Psoas muscle (tissue), 8 donors: Measurements from ENCODE around the gene MORN1. TPM values are rescaled to one million over a fixed set of nuclear protein-coding genes. Genes with fewer than 3 reads are reported as not detected.

Experiments used
- ATAC-seq, 4 donors: fragments of 200-7000 bp; cut with Tn5 transposase; one replicate each; pipeline ENCODE4 v1.9.1; 2020; ENCODE audit warnings: moderate library complexity in 3 of 4, mild to moderate bottlenecking in 2 of 4
- DNase-seq, 2 donors: peaks; one replicate each; pipeline ENCODE4 v3.0.0-alpha.2; 2020
- H3K27ac ChIP-seq: fragments of 200-600 bp; one replicate; pipeline ENCODE4 v1.8.0; 2022
- H3K27me3 ChIP-seq, 3 donors: fragments of 200-600 bp in 1 of 3; one replicate each; pipeline versions ENCODE4 v1.6.1 to v1.8.0; 2013 to 2022; ENCODE audit warnings: low read length in 2 of 3, mild to moderate bottlenecking in 2 of 3, moderate library complexity in 1 of 3; ENCODE audit not compliant: insufficient read depth in 3 of 3
- H3K36me3 ChIP-seq, 2 donors: fragments of 200-600 bp in 1 of 2; one replicate each; pipeline versions ENCODE4 v1.6.1 to v1.8.0; 2013 to 2022; ENCODE audit warnings: low read depth in 1 of 2, mild to moderate bottlenecking in 1 of 2, moderate library complexity in 1 of 2; ENCODE audit not compliant: insufficient read depth in 1 of 2
- H3K4me1 ChIP-seq: fragments of 200-600 bp; one replicate; pipeline ENCODE4 v1.8.0; 2022
- H3K4me3 ChIP-seq: fragments of 200-600 bp; one replicate; pipeline ENCODE4 v1.8.0; 2022; ENCODE audit warnings: mild to moderate bottlenecking
- H3K9me3 ChIP-seq: fragments of 200-600 bp; one replicate; pipeline ENCODE4 v1.8.0; 2022
- CTCF ChIP-seq: fragments of 200-600 bp; IDR thresholded peaks from one replicate; pipeline ENCODE4 v1.8.0; 2022; ENCODE audit warnings: antibody characterized with exemption
- WGBS, 3 donors: extraction: QIAGEN DNeasy Blood & Tissue Kit; methylation state at CpG; one replicate each; pipeline versions ENCODE4 v1.1.6 to v1.1.7; 2013; 5-methylcytosine and 5-hydroxymethylcytosine counted together
- intact Hi-C, 2 donors: fragments of 100-400 bp; cut with DNase I; formaldehyde crosslinking; loops; one replicate each; pipeline versions ENCODE4 v1.11.0 to v1.14.2; 2022
- polyA plus RNA-seq, 3 donors: library from polyadenylated mRNA; stranded (reverse); fragments of 200-250 nt; gene quantifications; one replicate each; pipeline ENCODE4 v1.2.3, GENCODE V29; 2013
- total RNA-seq, 4 donors: library from RNA; stranded (reverse); fragmentation: NEBNext Ultra II Directional in 2 of 4; extraction: Animal tissue kit (Norgen Biotek cat#: 25700) in 2 of 4; gene quantifications; one replicate each; pipeline versions ENCODE4 v1.2.1 to v1.2.4, GENCODE V29; 2021 to 2023
- donor health status: healthy with polysubstance abuse.
- donor health status: DM: no; HTN: no; CAD: no; lungs with moderate emphysema.
- donor health status: Bipolar disorder and iron deficiency.
- donor health status: healthy.
- donor health status: DM: yes; HTN: yes; CAD: no.
- donor health status: DM: no; HTN: no; CAD: no.
- donor health status: DM: no; HTN: no; CAD: no.
- donor health status: DM: yes; HTN: yes; CAD: no.

MORN1 gene
- total and polyA plus RNA-seq, 7 donors = 1.2 to 7.3 (median 4.2) TPM

- ATAC-seq (no peak), DNase-seq (no peak)
- Histone ChIP-seq H3K4me1 (no peaks in the 10 kb centered on the region), H3K9me3 (no peaks in the 10 kb centered on the region), H3K27me3 (peaks cover 0 to 73% (median 8%) of the 10 kb centered on the region in 3 donors), H3K27ac (no peak overlapping the region), H3K36me3 (no peaks in the 10 kb centered on the region), H3K4me3 (no peak overlapping the region)
- 58 to 72% (median 62%) methylated on average over 15 of the region's 15 CpGs for WGBS, 3 donors
- TF ChIP-seq CTCF = no peak
- intact Hi-C loops = no loop called here
These were observed 46.3 kb upstream of the MORN1 start for GRCh38 chr1:2437617-2438016.

DNA sequence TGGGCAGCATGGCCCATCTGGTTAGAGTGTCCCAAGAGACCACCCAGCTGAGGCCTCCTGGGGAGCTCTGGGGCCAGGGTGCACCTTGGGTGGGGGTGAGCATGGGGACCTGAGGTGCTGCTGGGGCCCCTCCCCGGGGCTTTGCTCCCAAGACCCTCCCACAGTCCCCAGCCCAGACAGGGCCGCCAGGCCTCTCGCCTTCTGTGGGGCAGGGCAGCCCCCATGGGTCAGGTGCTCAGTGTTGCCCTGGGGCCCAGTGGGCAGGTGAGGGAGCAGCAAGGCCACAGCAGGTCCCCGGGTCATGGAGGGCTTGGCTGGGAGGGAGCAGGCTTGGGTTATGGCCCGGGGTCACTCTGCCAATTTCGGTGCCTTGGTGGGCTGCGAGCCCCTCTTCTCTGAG, 45.5 kb upstream of the MORN1 start:
- Histone ChIP-seq H3K27ac (no peak overlapping the region), H3K27me3 (peaks cover 0 to 73% (median 6%) of the 10 kb centered on the region in 3 donors), H3K9me3 (no peaks in the 10 kb centered on the region), H3K36me3 (no peaks in the 10 kb centered on the region), H3K4me1 (no peaks in the 10 kb centered on the region), H3K4me3 (no peak overlapping the region)
- DNase-seq (no peak), ATAC-seq (no peak)
- WGBS, 3 donors = 71 to 82% (median 76%) methylated on average over 6 to 7 of the region's 7 CpGs
- no peak for TF ChIP-seq CTCF
- intact Hi-C loops = no loop called here

DNA sequence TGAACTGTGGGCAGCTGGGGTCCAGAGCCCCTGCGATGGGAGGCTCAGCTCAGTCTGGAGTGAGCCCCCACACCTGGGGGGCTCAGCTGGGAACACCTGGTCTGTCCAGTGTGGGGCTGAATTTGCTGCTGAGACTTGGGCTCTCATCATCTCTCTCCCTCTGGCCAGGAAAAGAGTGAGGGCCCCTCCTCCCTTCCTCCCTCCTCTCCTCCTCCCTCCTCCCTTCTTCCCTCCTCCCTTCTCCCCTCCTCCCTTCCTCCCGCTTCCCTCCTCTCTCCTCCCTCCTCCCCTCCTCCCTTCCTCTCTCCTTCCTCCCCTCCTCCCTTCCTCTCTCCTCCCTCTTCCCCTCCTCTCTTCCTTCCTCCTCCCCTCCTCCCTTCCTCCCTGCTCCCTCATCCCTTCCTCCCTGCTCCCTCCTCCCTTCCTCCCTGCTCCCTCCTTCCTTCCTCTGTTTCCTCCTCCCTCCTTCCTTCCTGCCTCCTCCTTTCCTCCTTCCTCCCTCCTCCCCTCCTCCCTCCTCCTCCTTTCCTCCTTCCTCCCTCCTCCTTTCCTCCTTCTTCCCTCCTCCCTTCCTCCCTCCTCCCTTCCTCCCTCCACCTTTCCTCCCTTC, 44.5 kb upstream of the MORN1 start:
- Histone ChIP-seq H3K4me1 (no peaks in the 10 kb centered on the region), H3K36me3 (no peaks in the 10 kb centered on the region), H3K9me3 (no peaks in the 10 kb centered on the region), H3K4me3 (no peak overlapping the region), H3K27ac (no peak overlapping the region), H3K27me3 (peaks cover 0 to 70% (median 6%) of the 10 kb centered on the region in 3 donors)
- WGBS, 3 donors = 10 to 43% (median 31%) methylated on average over 1 to 2 of the region's 2 CpGs
- ATAC-seq (no peak), DNase-seq (no peak)
- TF ChIP-seq CTCF = no peak
- intact Hi-C loops = no loop called here

- ATAC-seq (no peak), DNase-seq (no peak)
- 49 to 62% (median 62%) methylated on average over 9 of the region's 9 CpGs for WGBS, 3 donors
- Histone ChIP-seq H3K27ac (no peak overlapping the region), H3K9me3 (no peaks in the 10 kb centered on the region), H3K4me3 (no peak overlapping the region), H3K4me1 (no peaks in the 10 kb centered on the region), H3K27me3 (peaks cover 0 to 70% (median 6%) of the 10 kb centered on the region in 3 donors), H3K36me3 (no peaks in the 10 kb centered on the region)
- TF ChIP-seq CTCF = no peak
- intact Hi-C loops = no loop called here
These were observed 43.7 kb upstream of the MORN1 start for GRCh38 chr1:2435091-2435490.
